Astrocyte (in vitro differentiated cells and primary cell): ENCODE data around the gene NDUFB7.

Source experiments
- EZH2 ChIP-seq: IDR thresholded peaks from 2 replicates; pipeline ENCODE4 v1.6.1; 2012; ENCODE audit warnings: mild to moderate bottlenecking, low read length, inconsistent platforms; ENCODE audit not compliant: insufficient read depth
- TF ChIP-seq, protein P1 (sequence below): IDR thresholded peaks from 2 replicates; pipeline ENCODE4 v1.5.1; 2011; ENCODE audit warnings: low read depth, mild to moderate bottlenecking, inconsistent platforms, low read length, moderate library complexity; ENCODE audit not compliant: insufficient read depth

DNA sequence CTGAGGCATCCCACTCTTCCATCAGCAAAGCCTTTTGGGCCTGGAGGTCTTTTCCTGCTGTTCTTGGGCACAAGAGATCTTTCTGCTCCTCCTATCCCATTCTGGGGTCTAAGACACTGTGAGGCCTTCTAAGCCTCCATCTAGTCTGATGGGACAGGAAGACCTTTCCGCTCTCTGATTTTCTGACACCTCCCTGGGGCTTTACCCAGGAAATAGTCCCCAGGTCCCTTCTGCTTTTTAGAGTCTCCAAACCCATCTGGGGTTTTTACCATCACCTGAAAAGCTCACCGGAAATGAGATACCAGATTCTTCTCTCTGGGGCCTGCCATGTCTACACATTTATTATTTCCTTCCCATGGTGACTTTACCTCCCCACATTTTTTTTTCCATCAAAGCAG lies 32.1 kb upstream of the NDUFB7 start:
- TF ChIP-seq, protein P1, sequence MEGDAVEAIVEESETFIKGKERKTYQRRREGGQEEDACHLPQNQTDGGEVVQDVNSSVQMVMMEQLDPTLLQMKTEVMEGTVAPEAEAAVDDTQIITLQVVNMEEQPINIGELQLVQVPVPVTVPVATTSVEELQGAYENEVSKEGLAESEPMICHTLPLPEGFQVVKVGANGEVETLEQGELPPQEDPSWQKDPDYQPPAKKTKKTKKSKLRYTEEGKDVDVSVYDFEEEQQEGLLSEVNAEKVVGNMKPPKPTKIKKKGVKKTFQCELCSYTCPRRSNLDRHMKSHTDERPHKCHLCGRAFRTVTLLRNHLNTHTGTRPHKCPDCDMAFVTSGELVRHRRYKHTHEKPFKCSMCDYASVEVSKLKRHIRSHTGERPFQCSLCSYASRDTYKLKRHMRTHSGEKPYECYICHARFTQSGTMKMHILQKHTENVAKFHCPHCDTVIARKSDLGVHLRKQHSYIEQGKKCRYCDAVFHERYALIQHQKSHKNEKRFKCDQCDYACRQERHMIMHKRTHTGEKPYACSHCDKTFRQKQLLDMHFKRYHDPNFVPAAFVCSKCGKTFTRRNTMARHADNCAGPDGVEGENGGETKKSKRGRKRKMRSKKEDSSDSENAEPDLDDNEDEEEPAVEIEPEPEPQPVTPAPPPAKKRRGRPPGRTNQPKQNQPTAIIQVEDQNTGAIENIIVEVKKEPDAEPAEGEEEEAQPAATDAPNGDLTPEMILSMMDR, result no peak
- TF ChIP-seq EZH2, result no peak
